SK-N-MC (cell line): ENCODE results near the gene CEACAM6.

Experiments
- EZH2 ChIP-seq: fragments of 200-600 bp; sonication (generic); IDR thresholded peaks from one replicate; pipeline ENCODE4 v1.6.1; 2017; ENCODE audit warnings: antibody characterized with exemption
- POLR2AphosphoS5 ChIP-seq: IDR thresholded peaks from 2 replicates; pipeline ENCODE4 v1.6.1; 2012; ENCODE audit warnings: mild to moderate bottlenecking, low read depth, low read length, borderline replicate concordance

GRCh38 chr19:41744850-41745249 is 10.5 kb upstream of the CEACAM6 start:
- TF ChIP-seq EZH2 (no peak), POLR2AphosphoS5 (peak; percentile 60; the same call in 1 of the 2 replicates)
